ENCODE measurements around the gene NEK3.
"Not testable (repeated sequence)": the region's sequence is repeated elsewhere in the genome, so short reads cannot be mapped to it uniquely, and the experiment has no call there.

NEK3 gene

GRCh38 chr13:52118095-52118494 is 41.3 kb downstream of the NEK3 start:
- TF ChIP-seq, protein P1, sequence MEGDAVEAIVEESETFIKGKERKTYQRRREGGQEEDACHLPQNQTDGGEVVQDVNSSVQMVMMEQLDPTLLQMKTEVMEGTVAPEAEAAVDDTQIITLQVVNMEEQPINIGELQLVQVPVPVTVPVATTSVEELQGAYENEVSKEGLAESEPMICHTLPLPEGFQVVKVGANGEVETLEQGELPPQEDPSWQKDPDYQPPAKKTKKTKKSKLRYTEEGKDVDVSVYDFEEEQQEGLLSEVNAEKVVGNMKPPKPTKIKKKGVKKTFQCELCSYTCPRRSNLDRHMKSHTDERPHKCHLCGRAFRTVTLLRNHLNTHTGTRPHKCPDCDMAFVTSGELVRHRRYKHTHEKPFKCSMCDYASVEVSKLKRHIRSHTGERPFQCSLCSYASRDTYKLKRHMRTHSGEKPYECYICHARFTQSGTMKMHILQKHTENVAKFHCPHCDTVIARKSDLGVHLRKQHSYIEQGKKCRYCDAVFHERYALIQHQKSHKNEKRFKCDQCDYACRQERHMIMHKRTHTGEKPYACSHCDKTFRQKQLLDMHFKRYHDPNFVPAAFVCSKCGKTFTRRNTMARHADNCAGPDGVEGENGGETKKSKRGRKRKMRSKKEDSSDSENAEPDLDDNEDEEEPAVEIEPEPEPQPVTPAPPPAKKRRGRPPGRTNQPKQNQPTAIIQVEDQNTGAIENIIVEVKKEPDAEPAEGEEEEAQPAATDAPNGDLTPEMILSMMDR (IDR thresholded peaks at IDR 0.05; ENCODE audit: insufficient read depth, missing control alignments), result no peak
- DNase-seq (ENCODE audit: insufficient read length, low spot score) (no peak), FAIRE-seq (peak; percentile 41)

GRCh38 chr13:52112591-52112990 is 46.8 kb downstream of the NEK3 start:
- DNase-seq (ENCODE audit: insufficient read length, low spot score), result no peak
- no peak for FAIRE-seq
- TF ChIP-seq, protein P1 (IDR thresholded peaks at IDR 0.05; ENCODE audit: insufficient read depth, missing control alignments), result no peak

- FAIRE-seq (no peak), DNase-seq (ENCODE audit: insufficient read length, low spot score) (no peak)
- TF ChIP-seq, protein P1 (IDR thresholded peaks at IDR 0.05; ENCODE audit: insufficient read depth, missing control alignments), result no peak
These were observed 50.2 kb downstream of the NEK3 start for GRCh38 chr13:52109116-52109670.

- no peak for FAIRE-seq
- DNase-seq (ENCODE audit: insufficient read length, low spot score), result no peak
- TF ChIP-seq, protein P1 (IDR thresholded peaks at IDR 0.05; ENCODE audit: insufficient read depth, missing control alignments), result no peak
These were observed 53.6 kb downstream of the NEK3 start for GRCh38 chr13:52105841-52106240.

GRCh38 chr13:52104624-52105023 is 54.8 kb downstream of the NEK3 start:
- TF ChIP-seq, protein P1 (IDR thresholded peaks at IDR 0.05; ENCODE audit: insufficient read depth, missing control alignments), result no peak
- DNase-seq (ENCODE audit: insufficient read length, low spot score) (no peak), FAIRE-seq (no peak)

GRCh38 chr13:52103386-52103785 is 56.0 kb downstream of the NEK3 start:
- TF ChIP-seq, protein P1 (IDR thresholded peaks at IDR 0.05; ENCODE audit: insufficient read depth, missing control alignments), result no peak
- FAIRE-seq, result no peak
- no peak for DNase-seq (ENCODE audit: insufficient read length, low spot score)

DNA sequence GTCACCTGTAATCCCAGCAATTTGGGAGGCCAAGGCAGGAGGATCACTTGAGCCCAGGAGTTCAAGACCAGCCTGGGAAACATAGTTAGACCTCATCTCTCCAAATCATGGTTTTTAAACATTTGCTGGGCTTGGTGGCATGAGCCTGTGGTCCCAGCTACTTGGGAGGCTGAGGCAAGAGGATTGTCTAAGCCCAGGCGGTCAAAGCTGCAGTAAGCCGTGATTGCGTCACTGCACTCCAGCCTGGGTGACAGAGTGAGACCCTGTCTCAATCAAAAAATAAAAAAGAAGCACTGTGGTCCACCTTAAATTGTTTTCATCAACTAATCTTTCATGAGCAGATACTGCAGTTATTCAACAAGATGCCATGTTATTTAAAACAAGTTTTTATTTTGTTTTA is 57.0 kb downstream of the NEK3 start:
- not testable (repeated sequence) for FAIRE-seq; DNase-seq (ENCODE audit: insufficient read length, low spot score)

DNA sequence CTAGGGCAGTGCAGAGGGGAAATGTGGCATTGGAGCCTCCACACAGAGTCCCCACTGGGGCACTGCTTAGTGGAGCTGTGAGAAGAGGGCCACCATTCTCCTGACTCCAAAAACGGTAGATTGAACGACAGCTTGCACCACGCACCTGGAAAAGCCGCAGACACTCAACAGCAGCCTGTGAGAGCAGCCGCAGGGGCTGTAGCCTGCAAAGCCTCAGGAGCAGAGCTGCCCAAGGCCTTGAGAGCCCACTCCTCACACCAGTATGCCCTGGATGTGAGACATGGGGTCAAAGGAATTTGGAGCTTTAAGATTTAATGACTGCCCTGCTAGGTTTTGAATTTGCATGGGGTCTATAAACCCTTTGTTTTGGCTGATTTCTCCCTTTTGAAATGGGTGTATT is 62.2 kb downstream of the NEK3 start:
- FAIRE-seq, result no peak
- DNase-seq (ENCODE audit: insufficient read length, low spot score), result no peak
- TF ChIP-seq, protein P1 (IDR thresholded peaks at IDR 0.05; ENCODE audit: insufficient read depth, missing control alignments), result no peak
